Adrenal gland (tissue), 12 donors: ENCODE measurements around the gene SF3B3. TPM values are rescaled to one million over a fixed set of nuclear protein-coding genes. Genes with fewer than 3 reads are reported as not detected.

Source experiments
- DNase-seq, 7 donors: peaks; one replicate each; pipeline ENCODE4 v3.0.0-alpha.2; 2019 to 2020
- H3K27ac ChIP-seq, 5 donors: fragments of 200-600 bp; sonication (generic) in 4 of 5; 1 replicate in 3 of 5; 2 replicates in 2 of 5; pipeline versions ENCODE4 v1.5.1 to v1.8.0; 2016 to 2020; ENCODE audit warnings: mild to moderate bottlenecking in 1 of 5
- H3K27me3 ChIP-seq: fragments of 200-600 bp; 2 replicates; pipeline ENCODE4 v1.8.0; 2021
- H3K36me3 ChIP-seq, 2 donors: fragments of 200-600 bp; replicated peaks in 1 of 2; 1 replicate in 1 of 2; 2 replicates in 1 of 2; pipeline versions ENCODE4 v1.5.1 to v1.8.0; 2018 to 2022
- H3K4me1 ChIP-seq, 2 donors: fragments of 200-600 bp; replicated peaks in 1 of 2; 1 replicate in 1 of 2; 2 replicates in 1 of 2; pipeline versions ENCODE4 v1.5.1 to v1.8.0; 2018 to 2021
- H3K4me3 ChIP-seq, 4 donors: fragments of 200-600 bp; sonication (generic) in 3 of 4; one replicate each; pipeline ENCODE4 v1.5.1; 2016 to 2018
- H3K9me3 ChIP-seq, 3 donors: fragments of 200-600 bp; sonication (generic) in 1 of 3; replicated peaks in 1 of 3; 1 replicate in 2 of 3; 2 replicates in 1 of 3; pipeline versions ENCODE4 v1.5.1 to v1.8.0; 2016 to 2021
- POLR2A ChIP-seq, 2 donors: fragments of 450-650 bp; IDR thresholded peaks; one replicate each; pipeline ENCODE4 v1.6.1; 2017; ENCODE audit warnings: antibody characterized with exemption in 2 of 2, mild to moderate bottlenecking in 2 of 2, moderate library complexity in 1 of 2
- WGBS, 4 donors: extraction: QIAGEN DNeasy Blood & Tissue Kit in 2 of 4; methylation state at CpG; one replicate each; pipeline versions ENCODE4 v1.1.5 to v1.1.7; 2013 to 2017; 5-methylcytosine and 5-hydroxymethylcytosine counted together
- intact Hi-C, 2 donors: fragments of 100-400 bp; cut with DNase I; formaldehyde crosslinking; loops; one replicate each; pipeline versions ENCODE4 v1.14.1 to v1.15.0; 2022 to 2023
- polyA plus RNA-seq, 3 donors: library from polyadenylated mRNA; stranded (reverse); fragments of 200-250 nt in 2 of 3; fragments of 350-450 nt in 1 of 3; fragmentation: Illumina TruSeq in 1 of 3; extraction: RNeasy Lipid Tissue Mini Kit (QIAGEN cat#74804) in 1 of 3; gene quantifications; one replicate each; pipeline ENCODE4 v1.2.3, GENCODE V29; 2013 to 2014
- total RNA-seq, 9 donors: library from RNA; depleted of rRNA in 4 of 9; stranded (reverse); fragments of >200 nt in 4 of 9; fragments of 120-200 nt in 1 of 9; fragmentation: NEBNext Ultra II Directional in 1 of 9; extraction: Animal tissue kit (Norgen Biotek cat#: 25700) in 1 of 9; gene quantifications; one replicate each; pipeline versions ENCODE4 v1.1.0 to v1.2.4, GENCODE V29; 2013 to 2023
- TF ChIP-seq, protein P1 (sequence below), 6 experiments: fragments of 450-650 bp in 4 of 6; fragments of 200-600 bp in 2 of 6; sonication (generic) in 1 of 6; IDR thresholded peaks; 1 replicate in 5 of 6; 2 replicates in 1 of 6; pipeline versions ENCODE4 v1.5.1 to v1.8.0; 2016 to 2021; ENCODE audit warnings: antibody characterized with exemption in 6 of 6, mild to moderate bottlenecking in 2 of 6, moderate library complexity in 1 of 6
- donor health status: healthy with polysubstance abuse.
- donor health status: Bipolar disorder and iron deficiency.
- donor health status: DM: yes; HTN: yes; CAD: no.
- donor health status: DM: no; HTN: no; CAD: no.
- donor health status: DM: no; HTN: no; CAD: no.
- donor health status: DM: yes; HTN: yes; CAD: no.

The SF3B3 gene
- total and polyA plus RNA-seq, 12 donors = 66.2 to 242 (median 139) TPM

DNA sequence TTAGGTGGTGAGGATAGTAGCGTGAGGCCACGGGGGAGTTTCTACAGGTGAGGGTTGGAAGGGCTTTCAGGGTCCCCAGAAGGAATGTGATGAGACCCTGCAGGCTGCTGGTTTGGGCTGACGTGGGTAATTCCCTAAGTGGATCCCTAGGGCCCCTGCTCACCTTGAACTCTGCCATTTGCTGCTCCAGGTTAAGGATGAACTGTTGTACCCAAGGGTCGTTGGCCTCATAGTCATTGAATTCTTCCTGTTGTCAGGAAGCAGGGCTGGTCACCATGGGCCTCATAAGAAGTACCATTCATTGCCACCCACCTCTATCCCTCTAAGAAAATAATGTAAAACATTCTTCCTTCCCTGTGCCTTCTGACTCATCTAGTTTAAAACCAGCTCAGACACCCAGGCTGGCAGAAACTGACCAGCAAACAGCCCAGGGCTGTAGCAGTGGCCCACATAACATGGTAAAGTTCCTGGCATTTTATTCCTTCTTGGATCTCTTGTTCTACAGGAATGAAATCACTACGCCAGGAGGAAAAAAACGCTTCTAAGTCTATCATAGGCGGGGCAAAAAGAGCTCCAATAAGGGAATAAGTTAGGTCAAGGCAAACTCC lies 41.6 kb upstream of the SF3B3 start:
- WGBS, 4 donors = 81 to 90% (median 86%) methylated on average over 6 to 7 of the region's 7 CpGs
- Histone ChIP-seq H3K27me3 (no peaks in the 10 kb centered on the region), H3K27ac (no peak overlapping the region), H3K4me3 (no peak overlapping the region), H3K9me3 (no peaks in the 10 kb centered on the region), H3K4me1 (no peaks in the 10 kb centered on the region), H3K36me3 (peaks cover 0 to 60% of the 10 kb centered on the region in 2 donors)
- TF ChIP-seq, protein P1, sequence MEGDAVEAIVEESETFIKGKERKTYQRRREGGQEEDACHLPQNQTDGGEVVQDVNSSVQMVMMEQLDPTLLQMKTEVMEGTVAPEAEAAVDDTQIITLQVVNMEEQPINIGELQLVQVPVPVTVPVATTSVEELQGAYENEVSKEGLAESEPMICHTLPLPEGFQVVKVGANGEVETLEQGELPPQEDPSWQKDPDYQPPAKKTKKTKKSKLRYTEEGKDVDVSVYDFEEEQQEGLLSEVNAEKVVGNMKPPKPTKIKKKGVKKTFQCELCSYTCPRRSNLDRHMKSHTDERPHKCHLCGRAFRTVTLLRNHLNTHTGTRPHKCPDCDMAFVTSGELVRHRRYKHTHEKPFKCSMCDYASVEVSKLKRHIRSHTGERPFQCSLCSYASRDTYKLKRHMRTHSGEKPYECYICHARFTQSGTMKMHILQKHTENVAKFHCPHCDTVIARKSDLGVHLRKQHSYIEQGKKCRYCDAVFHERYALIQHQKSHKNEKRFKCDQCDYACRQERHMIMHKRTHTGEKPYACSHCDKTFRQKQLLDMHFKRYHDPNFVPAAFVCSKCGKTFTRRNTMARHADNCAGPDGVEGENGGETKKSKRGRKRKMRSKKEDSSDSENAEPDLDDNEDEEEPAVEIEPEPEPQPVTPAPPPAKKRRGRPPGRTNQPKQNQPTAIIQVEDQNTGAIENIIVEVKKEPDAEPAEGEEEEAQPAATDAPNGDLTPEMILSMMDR (IDR thresholded peaks at IDR 0.05) = no peak
- TF ChIP-seq POLR2A (IDR thresholded peaks at IDR 0.05) = no peak
- intact Hi-C loops = no loop called here
- no peak for DNase-seq

DNA sequence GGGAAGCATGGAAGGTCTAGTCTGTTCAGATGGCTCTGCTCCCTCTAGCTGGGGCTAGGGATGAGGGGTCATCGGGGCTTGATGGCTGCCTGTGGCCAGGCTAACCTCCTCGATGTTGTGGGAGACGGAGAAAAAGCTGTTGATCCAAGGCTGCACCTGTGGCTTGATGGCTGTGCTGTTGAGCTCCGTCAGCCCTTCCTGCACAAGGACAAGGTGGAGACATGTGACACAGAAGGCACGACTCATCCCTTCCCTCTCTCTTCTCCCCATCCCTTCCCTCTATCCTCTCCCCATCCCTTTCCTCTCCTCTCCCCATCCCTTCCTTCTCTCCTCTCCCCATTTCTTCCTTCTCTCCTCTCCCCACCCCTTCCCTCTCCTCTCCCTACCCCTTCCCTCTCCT lies 41.0 kb upstream of the SF3B3 start:
- H3K27ac ChIP-seq = no peak overlapping the region
- WGBS, 4 donors = 37 to 63% (median 57%) methylated on average over 4 to 5 of the region's 5 CpGs
- H3K4me3 ChIP-seq = no peak overlapping the region
- TF ChIP-seq, protein P1 (IDR thresholded peaks at IDR 0.05) = no peak
- TF ChIP-seq POLR2A (IDR thresholded peaks at IDR 0.05) = no peak
- no peaks in the 10 kb centered on the region for H3K9me3 ChIP-seq
- DNase-seq = no peak
- intact Hi-C loops = no loop called here
- H3K4me1 ChIP-seq = no peaks in the 10 kb centered on the region
- H3K27me3 ChIP-seq = no peaks in the 10 kb centered on the region
- H3K36me3 ChIP-seq = peaks cover 0 to 55% of the 10 kb centered on the region in 2 donors

DNA sequence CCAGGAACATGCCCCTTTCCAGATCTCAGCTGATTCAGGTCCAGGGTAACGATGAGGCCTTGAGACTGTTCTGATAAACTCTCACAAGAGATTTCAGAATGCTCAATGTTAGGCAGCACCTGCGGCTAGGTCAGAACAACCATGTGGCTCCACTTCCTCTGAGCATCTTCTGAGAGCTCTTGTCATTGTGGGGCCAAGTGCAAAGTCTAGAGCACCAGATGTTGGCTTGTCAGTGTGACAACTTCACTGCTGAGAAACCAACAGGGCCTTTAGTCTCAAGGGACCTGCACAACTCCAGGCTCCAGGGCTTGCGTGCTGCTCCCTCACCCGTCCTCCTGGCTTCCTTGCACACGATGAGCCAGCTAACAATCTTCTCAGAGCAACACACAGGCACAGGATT lies 40.2 kb upstream of the SF3B3 start:
- WGBS, 4 donors = 59 to 89% (median 75%) methylated on average over 2 to 5 of the region's 5 CpGs
- no peaks in the 10 kb centered on the region for H3K4me1 ChIP-seq
- no peaks in the 10 kb centered on the region for H3K27me3 ChIP-seq
- no peak overlapping the region for H3K27ac ChIP-seq
- no peak overlapping the region for H3K4me3 ChIP-seq
- intact Hi-C loops = no loop called here
- no peaks in the 10 kb centered on the region for H3K9me3 ChIP-seq
- DNase-seq = no peak
- TF ChIP-seq POLR2A (IDR thresholded peaks at IDR 0.05) = no peak
- TF ChIP-seq, protein P1 (IDR thresholded peaks at IDR 0.05) = no peak
- H3K36me3 ChIP-seq = peaks cover 0 to 52% of the 10 kb centered on the region in 2 donors

DNA sequence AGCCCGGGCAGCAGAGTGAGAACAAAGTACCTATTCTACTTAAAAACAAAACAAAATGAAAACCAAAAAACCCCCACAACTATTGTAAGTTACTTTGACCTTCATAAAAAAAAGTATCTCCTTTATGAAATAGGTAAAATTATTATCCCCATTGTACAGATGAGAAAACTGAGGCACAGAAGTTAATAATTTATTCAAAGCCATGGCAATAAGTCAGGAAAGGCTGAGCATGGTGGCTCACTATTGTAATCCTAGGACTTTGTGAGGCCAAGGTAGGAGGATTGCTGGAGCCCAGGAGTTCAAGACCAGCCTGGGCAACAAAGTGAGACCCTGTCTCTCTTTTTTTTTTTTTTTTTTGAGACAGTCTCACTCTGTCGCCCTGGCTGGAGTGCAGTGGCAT lies 38.7 kb upstream of the SF3B3 start:
- DNase-seq = no peak
- Histone ChIP-seq H3K27me3 (no peaks in the 10 kb centered on the region), H3K27ac (no peak overlapping the region), H3K9me3 (no peaks in the 10 kb centered on the region), H3K36me3 (peaks cover 0 to 50% of the 10 kb centered on the region in 2 donors), H3K4me1 (no peaks in the 10 kb centered on the region), H3K4me3 (no peak overlapping the region)
- intact Hi-C loops = no loop called here
- TF ChIP-seq, protein P1 (IDR thresholded peaks at IDR 0.05) = no peak
- TF ChIP-seq POLR2A (IDR thresholded peaks at IDR 0.05) = no peak
- WGBS, 4 donors = 84 to 95% (median 92%) methylated on average over 2 of the region's 2 CpGs
